Muscle of arm (tissue), 12 donors: ENCODE data around the gene SLC25A24. TPM values are rescaled to one million over a fixed set of nuclear protein-coding genes. Genes with fewer than 3 reads are reported as not detected.
A peak's percentile ranks its signal among the peaks of the same experiment; 100 is the strongest.

Experiments used
- DNase-seq: peaks from one replicate; pipeline ENCODE4 v3.0.0-alpha.2; 2013
- polyA plus RNA-seq, 12 donors: library from polyadenylated mRNA; unstranded; fragments of 120-200 nt; gene quantifications; one replicate each; pipeline ENCODE4 v1.2.1, GENCODE V29; 2013; ENCODE audit not compliant: insufficient read length in 12 of 12

Gene SLC25A24
- polyA plus RNA-seq, 12 donors = 31.9 to 54.9 (median 48.9) TPM; not detected in 1

DNA sequence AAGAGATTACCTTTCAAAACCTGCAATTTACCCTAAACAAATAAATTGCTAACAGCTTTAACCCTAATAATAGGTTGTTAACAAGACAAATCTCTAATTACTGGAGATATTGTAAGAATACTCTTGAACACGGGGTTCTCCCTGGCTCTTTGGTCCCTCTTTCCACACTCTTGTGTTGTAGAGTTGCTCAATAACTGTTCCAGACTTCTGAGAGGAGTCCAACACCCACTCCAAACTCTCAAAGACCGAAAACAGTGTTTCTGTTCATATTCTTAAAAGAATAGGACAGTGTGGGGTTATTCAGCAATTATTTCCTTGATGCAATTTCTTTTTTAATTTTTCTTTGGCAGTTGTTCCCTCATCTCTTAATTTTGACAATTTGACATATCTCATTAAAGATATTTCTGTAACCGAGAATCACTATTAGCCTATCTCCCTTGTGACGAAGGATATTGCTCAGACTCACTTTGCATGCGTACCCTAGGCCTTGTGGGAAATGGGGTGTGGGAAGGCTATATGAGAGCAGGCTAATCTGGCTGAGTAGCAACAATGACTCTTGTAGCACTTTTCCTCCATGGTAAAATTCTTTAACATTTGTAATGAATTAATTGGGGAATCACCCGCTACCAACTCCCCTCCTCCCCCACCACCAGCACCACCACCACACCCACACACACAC is 90.7 kb downstream of the SLC25A24 start:
- no peak for DNase-seq

- no peak for DNase-seq
These were observed 92.0 kb downstream of the SLC25A24 start for GRCh38 chr1:108108119-108108518.

GRCh38 chr1:108107658-108108057 is 92.5 kb downstream of the SLC25A24 start:
- no peak for DNase-seq

DNA sequence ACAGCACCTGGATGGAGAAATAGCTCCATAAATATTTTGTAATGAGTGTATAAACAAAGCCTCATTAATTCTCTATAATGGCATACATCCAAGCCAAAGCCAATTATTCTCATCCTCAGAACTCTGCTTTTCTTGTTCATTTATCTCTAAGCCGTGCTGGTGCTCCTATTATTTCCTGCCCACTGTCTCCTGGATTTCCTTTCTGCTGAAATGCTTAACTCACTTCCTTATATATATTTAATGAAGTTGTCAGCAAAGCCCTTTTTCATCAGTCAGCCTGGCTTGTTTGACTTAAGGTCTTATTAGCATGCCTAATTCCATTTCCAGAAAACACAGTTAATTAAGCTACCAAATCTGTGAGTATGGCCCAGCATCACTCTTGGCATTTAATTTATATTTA is 93.4 kb downstream of the SLC25A24 start:
- DNase-seq = no peak

GRCh38 chr1:108100148-108100547 is 100.0 kb downstream of the SLC25A24 start:
- DNase-seq = no peak

GRCh38 chr1:108097018-108097417 is 103.1 kb downstream of the SLC25A24 start:
- DNase-seq = no peak

DNA sequence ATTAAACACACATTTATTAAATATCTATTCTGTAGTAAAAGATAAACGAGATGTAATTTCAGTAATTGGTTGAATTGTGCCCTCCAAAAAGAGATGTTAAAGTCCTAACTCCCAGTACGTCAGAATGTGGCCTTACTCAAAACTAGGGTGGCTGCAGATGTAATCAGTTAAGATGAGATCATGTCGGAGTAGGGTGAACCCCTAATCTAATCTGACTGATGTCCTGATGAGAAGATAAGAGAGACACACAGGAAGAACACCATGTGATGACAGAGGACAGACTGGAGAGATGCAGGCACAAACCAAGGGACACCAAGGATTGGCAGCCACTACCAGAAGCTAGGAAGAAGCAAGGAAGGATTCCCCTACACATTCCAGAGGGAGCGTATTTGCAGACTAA is 104.1 kb downstream of the SLC25A24 start:
- no peak for DNase-seq

- peak; percentile 45 for DNase-seq
These were observed 110.7 kb downstream of the SLC25A24 start for GRCh38 chr1:108089477-108089876.

DNA sequence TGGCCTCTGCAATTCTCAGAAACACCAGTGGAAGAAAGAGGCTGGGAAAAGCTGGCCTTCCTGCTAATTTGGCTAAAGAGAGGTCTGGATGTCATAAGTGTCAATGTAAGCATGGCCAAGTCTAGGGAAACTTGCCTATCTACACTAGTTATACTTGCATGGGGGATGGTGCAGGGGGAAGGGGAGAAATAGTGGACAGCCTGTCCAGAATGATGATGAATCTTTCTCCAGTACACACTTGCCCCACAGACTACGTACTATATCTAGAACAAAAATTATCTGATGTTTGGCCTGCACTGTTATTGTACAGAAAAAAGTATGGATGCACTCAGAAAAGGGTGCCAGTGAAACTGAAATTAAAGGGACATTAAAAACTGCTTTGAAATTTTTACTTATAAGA is 114.5 kb downstream of the SLC25A24 start:
- DNase-seq = no peak

DNA sequence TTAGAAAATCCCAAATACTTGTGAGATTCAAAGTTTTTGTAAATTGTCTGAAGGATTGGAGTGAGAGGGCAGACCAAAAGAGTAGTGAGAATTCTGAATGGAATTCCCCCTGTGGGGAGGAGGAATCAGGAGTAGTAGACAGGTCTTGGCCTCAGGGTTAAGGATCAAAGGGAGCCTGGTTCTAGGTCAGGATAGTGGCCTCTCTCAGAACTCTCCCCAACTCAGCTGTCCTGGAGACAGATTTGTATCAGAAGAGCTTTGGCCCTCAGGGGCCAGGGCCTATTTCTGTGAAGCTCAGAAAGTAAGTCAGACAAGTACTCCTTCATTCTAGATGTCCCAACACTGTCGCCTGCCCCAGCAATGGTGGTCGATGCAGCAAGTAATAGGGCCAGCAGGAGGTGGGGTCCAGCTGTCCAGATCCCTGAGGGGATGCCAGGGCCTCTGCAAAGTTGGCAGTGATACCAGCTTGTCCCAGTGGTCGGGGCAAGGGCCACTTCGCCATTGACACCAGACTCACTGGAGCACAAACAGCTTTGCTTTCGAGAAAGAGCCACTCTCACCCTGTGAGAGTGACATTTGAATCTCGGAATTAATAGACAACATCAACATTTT is 115.2 kb downstream of the SLC25A24 start:
- no peak for DNase-seq

Other genes starting within 250 kb of the SLC25A24 start
- gene VAV3, start 235.2 kb downstream of the SLC25A24 start, polyA plus RNA-seq = 10 to 100 TPM in 2 of 12 donors, 1 to 10 TPM in 9, not detected in 1; 4.6 to 15.2 (median 5.8) TPM
- gene NBPF4, start 43.7 kb upstream of the SLC25A24 start, polyA plus RNA-seq = under 1 TPM in 2 of 12 donors, not detected in 10; 0.06 to 0.15 TPM
- gene NBPF6, start 250.0 kb upstream of the SLC25A24 start, polyA plus RNA-seq = not detected